Transverse colon (tissue), 4 donors: ENCODE results near the gene FLT1. TPM values are rescaled to one million over a fixed set of nuclear protein-coding genes. Genes with fewer than 3 reads are reported as not detected.
A peak's percentile ranks its signal among the peaks of the same experiment; 100 is the strongest.

Experiments
- DNase-seq: peaks from one replicate; pipeline ENCODE4 v3.0.0-alpha.2; 2019
- H3K27ac ChIP-seq, 4 donors: fragments of 200-600 bp; sonication (generic); 2 replicates each; pipeline ENCODE4 v1.5.1; 2016 to 2018; ENCODE audit warnings: inconsistent platforms in 4 of 4
- H3K27me3 ChIP-seq: fragments of 200-600 bp; sonication (generic); 2 replicates; pipeline ENCODE4 v1.5.1; 2017; ENCODE audit warnings: inconsistent platforms
- H3K36me3 ChIP-seq, 4 donors: fragments of 200-600 bp; sonication (generic); 2 replicates each; pipeline ENCODE4 v1.5.1; 2017 to 2019; ENCODE audit warnings: inconsistent platforms in 4 of 4
- H3K4me1 ChIP-seq, 4 donors: fragments of 200-600 bp; sonication (generic); 2 replicates each; pipeline ENCODE4 v1.5.1; 2017 to 2020; ENCODE audit warnings: inconsistent platforms in 4 of 4
- H3K4me3 ChIP-seq, 4 donors: fragments of 200-600 bp; sonication (generic); 1 replicate in 1 of 4; 2 replicates in 3 of 4; pipeline versions ENCODE4 v1.5.1 to v1.6.1; 2017 to 2019; ENCODE audit warnings: inconsistent platforms in 4 of 4
- H3K9me3 ChIP-seq, 2 donors: fragments of 200-600 bp; sonication (generic); 2 replicates each; pipeline ENCODE4 v1.5.1; 2017 to 2019; ENCODE audit warnings: inconsistent platforms in 2 of 2
- EP300 ChIP-seq: sonication (generic); formaldehyde crosslinking; IDR thresholded peaks from one replicate; pipeline ENCODE4 v1.6.1; 2017; ENCODE audit warnings: antibody characterized with exemption, low read depth
- POLR2A ChIP-seq: fragments of 450-650 bp; IDR thresholded peaks from one replicate; pipeline ENCODE4 v1.6.1; 2016; ENCODE audit warnings: antibody characterized with exemption, mild to moderate bottlenecking, moderate library complexity
- POLR2AphosphoS5 ChIP-seq, 3 donors: sonication (generic); formaldehyde crosslinking; IDR thresholded peaks; one replicate each; pipeline ENCODE4 v1.6.1; 2016; ENCODE audit warnings: antibody characterized with exemption in 3 of 3
- WGBS, 2 donors: methylation state at CpG; one replicate each; pipeline ENCODE4 v1.1.5; 2018; ENCODE audit warnings: low coverage in 1 of 2; 5-methylcytosine and 5-hydroxymethylcytosine counted together
- in situ Hi-C, 4 donors: fragments of 200-750 bp; cut with MboI; loops; one replicate each; pipeline versions ENCODE4 v1.15.0 to v1.15.1; 2017; ENCODE audit warnings: low sequenced_read_pairs in 3 of 4, low pct_ligation_motif_present in 1 of 4, low pct_unique_long_range_greater_than_20kb in 1 of 4
- intact Hi-C: fragments of 100-400 bp; cut with DNase I; formaldehyde crosslinking; loops from one replicate; pipeline ENCODE4 v1.15.1; 2023; ENCODE audit warnings: low total_unique reads
- total RNA-seq, 4 donors: library from RNA; depleted of rRNA; stranded (reverse); fragments of >200 nt; gene quantifications; one replicate each; pipeline ENCODE4 v1.1.0, GENCODE V29; 2016
- TF ChIP-seq, protein P1 (sequence below), 5 experiments: fragments of 200-600 bp in 3 of 5; fragments of 450-650 bp in 2 of 5; sonication (generic) in 3 of 5; IDR thresholded peaks; 1 replicate in 2 of 5; 2 replicates in 3 of 5; pipeline ENCODE4 v1.5.1; 2016 to 2017; ENCODE audit warnings: antibody characterized with exemption in 5 of 5, inconsistent platforms in 3 of 5, mild to moderate bottlenecking in 2 of 5, moderate library complexity in 1 of 5

FLT1 gene
- total RNA-seq, 4 donors from 2014 or later = 2.6 to 8.4 (median 3.5) TPM

DNA sequence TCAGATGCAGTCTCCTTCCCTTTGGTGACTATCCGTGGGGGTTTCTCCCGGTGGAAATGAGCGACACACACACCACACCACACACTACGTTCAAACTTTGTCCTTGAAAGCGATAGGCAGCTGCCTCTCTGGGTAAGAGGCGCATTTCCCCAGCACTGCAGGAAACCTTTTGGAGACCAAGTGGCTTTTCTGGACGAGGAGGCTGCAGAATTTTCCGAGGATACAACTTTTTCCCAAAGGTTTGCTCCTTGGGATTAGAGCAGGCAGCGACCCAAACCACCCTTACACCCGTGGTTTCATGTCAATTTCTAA, 38.2 kb upstream of the FLT1 start:
- intact Hi-C loops = no loop called here
- in situ Hi-C loops = no loop called here
- TF ChIP-seq EP300 = no peak
- TF ChIP-seq, protein P1, sequence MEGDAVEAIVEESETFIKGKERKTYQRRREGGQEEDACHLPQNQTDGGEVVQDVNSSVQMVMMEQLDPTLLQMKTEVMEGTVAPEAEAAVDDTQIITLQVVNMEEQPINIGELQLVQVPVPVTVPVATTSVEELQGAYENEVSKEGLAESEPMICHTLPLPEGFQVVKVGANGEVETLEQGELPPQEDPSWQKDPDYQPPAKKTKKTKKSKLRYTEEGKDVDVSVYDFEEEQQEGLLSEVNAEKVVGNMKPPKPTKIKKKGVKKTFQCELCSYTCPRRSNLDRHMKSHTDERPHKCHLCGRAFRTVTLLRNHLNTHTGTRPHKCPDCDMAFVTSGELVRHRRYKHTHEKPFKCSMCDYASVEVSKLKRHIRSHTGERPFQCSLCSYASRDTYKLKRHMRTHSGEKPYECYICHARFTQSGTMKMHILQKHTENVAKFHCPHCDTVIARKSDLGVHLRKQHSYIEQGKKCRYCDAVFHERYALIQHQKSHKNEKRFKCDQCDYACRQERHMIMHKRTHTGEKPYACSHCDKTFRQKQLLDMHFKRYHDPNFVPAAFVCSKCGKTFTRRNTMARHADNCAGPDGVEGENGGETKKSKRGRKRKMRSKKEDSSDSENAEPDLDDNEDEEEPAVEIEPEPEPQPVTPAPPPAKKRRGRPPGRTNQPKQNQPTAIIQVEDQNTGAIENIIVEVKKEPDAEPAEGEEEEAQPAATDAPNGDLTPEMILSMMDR (IDR thresholded peaks at IDR 0.05) = no peak
- no peak for TF ChIP-seq POLR2AphosphoS5 (IDR thresholded peaks at IDR 0.05)
- TF ChIP-seq POLR2A = no peak
- no peak for DNase-seq
- Histone ChIP-seq H3K9me3 (no peaks in the 10 kb centered on the region), H3K36me3 (no peaks in the 10 kb centered on the region), H3K27me3 (peaks cover 62% of the 10 kb centered on the region), H3K4me3 (peak overlapping the region in 2 of 4 donors; percentile 40 to 47), H3K27ac (no peak overlapping the region), H3K4me1 (peaks cover 4 to 23% (median 16%) of the 10 kb centered on the region in 4 donors)
- WGBS, 2 donors = 14 to 50% methylated on average over 8 to 10 of the region's 10 CpGs

DNA sequence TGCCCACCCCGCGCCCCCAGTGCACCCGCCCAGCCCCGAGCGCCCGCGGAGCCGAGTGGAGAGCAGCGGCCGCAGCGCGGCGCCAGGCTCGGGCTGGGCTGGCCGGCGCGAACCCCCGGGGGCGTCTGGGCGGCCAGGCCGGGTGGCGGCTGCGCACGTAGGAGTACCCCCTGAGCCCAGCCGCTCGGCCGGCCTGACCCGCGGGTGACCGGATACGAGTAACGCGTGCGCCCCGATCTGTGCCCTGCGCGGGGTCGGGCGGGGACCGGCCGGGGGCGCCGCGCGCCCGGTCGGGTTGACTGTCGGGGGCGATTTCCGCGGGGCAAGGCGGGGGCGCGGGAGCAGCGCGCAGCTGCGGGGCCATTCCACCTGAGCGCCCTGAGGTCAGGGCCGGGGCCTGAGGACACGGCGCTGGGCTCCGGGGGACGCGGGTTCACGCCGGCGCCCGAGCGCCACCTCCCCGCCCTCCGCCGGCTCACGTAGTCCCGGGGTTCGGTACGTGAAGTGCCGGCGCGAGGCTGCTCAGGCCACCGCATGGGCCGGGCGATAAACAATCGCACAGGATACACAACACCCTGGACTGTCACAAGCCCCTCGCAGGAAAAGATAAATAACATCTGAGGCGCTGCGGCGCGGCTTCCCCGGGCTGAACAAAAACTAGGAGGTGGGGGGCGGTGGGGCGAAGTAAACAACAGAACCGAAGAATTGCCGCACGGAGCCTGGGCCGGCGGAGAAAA, 37.6 kb upstream of the FLT1 start:
- peaks cover 4 to 23% (median 16%) of the 10 kb centered on the region in 4 donors for H3K4me1 ChIP-seq
- H3K9me3 ChIP-seq = no peaks in the 10 kb centered on the region
- H3K27ac ChIP-seq = peak overlapping the region in 1 of 4 donors; percentile 1
- no peak for DNase-seq
- H3K27me3 ChIP-seq = peaks cover 65% of the 10 kb centered on the region
- TF ChIP-seq POLR2AphosphoS5 (IDR thresholded peaks at IDR 0.05) (no peak), EP300 (no peak), POLR2A (no peak)
- TF ChIP-seq, protein P1 (IDR thresholded peaks at IDR 0.05) = no peak
- in situ Hi-C loops = no loop called here
- no peaks in the 10 kb centered on the region for H3K36me3 ChIP-seq
- intact Hi-C loops = no loop called here
- peak overlapping the region in 3 of 4 donors; percentile 25 to 47 (median 40) for H3K4me3 ChIP-seq
- WGBS, 2 donors = 14% methylated on average over 61 of the region's 96 CpGs; no CpG with 5 or more reads in 1 of the 2 donors

DNA sequence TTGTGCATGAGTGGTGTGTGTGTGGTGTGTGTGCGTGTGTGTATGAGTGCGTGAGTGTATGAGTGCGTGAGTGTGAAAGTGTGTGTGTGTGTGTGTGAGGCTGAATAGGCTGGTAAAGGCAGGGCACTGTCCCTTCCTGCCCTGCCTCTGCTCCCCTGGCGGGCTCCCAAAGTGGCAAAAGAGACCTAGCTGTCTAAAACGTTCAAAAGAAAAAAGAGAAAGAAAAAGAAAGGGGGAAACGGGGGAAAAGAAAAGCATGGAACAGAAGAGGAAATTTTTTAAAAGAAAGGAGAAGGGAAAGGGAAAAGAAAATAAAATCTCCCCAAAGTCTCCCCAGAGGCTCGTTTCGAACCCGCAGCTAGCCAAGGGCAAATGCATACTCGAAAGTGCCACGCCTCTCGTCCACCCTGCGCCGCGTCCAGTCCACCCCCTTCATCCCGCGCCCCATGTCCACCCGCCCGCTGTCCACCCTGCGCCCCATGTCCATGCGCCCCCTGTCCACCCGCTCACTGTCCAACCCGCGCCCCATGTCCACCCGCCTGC, 37.0 kb upstream of the FLT1 start:
- intact Hi-C loops (no loop called here), in situ Hi-C loops (no loop called here)
- WGBS, 2 donors = 4 to 15% methylated on average over 5 to 21 of the region's 25 CpGs
- peak overlapping the region in 1 of 4 donors; percentile 1 for H3K27ac ChIP-seq
- no peaks in the 10 kb centered on the region for H3K9me3 ChIP-seq
- peaks cover 4 to 23% (median 16%) of the 10 kb centered on the region in 4 donors for H3K4me1 ChIP-seq
- no peak for TF ChIP-seq EP300
- TF ChIP-seq POLR2AphosphoS5 (IDR thresholded peaks at IDR 0.05) = no peak
- no peak for TF ChIP-seq POLR2A
- TF ChIP-seq, protein P1 (IDR thresholded peaks at IDR 0.05) = no peak
- DNase-seq = no peak
- no peaks in the 10 kb centered on the region for H3K36me3 ChIP-seq
- H3K27me3 ChIP-seq = peaks cover 65% of the 10 kb centered on the region
- H3K4me3 ChIP-seq = peak overlapping the region in 3 of 4 donors; percentile 25 to 47 (median 40)

DNA sequence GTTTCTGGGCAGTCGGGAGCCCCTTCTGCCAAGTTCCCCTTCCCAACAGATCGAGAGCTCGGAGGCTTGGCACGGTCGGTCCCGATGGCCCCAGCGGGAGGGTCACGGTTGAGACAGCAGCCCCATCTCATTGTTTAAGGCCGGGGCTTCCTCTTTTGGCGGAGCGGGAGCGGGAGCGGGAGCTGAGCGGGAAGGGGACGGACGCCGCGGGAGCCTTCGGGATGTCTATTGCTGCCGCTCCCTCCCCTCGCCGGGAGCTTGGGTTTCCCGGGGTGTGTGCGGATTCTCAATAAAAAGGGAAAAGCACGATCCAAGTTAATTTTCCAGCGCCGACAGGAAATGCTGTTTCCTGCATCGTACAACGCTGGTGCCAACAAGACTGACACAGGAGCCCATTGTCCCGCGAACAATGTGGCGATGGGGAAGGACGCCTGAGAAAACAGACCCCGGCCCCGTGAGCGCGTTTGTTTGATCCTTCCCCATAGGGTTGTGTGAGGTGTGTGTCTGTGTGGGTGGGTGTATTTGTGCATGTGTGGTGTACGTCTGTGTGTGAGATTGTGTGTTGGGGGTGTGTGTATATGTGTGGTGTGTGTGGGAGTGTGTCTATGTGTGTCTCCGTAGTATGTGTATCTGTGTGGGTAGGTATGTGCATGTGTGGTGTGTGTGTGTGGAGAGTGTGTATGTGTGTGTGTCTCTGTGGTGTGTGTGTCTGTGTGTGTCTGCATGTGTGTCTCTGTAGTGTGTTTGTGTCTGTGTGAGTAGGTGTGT, 36.3 kb upstream of the FLT1 start:
- intact Hi-C loops = no loop called here
- peaks cover 65% of the 10 kb centered on the region for H3K27me3 ChIP-seq
- H3K4me1 ChIP-seq = peaks cover 4 to 23% (median 16%) of the 10 kb centered on the region in 4 donors
- H3K27ac ChIP-seq = no peak overlapping the region
- 0 to 4% methylated on average over 6 to 39 of the region's 39 CpGs for WGBS, 2 donors
- H3K4me3 ChIP-seq = peak overlapping the region in 2 of 4 donors; percentile 17 to 47
- in situ Hi-C loops = no loop called here
- DNase-seq = peak; percentile 48
- no peaks in the 10 kb centered on the region for H3K36me3 ChIP-seq
- no peaks in the 10 kb centered on the region for H3K9me3 ChIP-seq
- TF ChIP-seq POLR2AphosphoS5 (IDR thresholded peaks at IDR 0.05) (no peak), EP300 (no peak), POLR2A (no peak)
- TF ChIP-seq, protein P1 (IDR thresholded peaks at IDR 0.05) = no peak
